Measurements from ENCODE around the gene TMEM232.

TMEM232 gene

DNA sequence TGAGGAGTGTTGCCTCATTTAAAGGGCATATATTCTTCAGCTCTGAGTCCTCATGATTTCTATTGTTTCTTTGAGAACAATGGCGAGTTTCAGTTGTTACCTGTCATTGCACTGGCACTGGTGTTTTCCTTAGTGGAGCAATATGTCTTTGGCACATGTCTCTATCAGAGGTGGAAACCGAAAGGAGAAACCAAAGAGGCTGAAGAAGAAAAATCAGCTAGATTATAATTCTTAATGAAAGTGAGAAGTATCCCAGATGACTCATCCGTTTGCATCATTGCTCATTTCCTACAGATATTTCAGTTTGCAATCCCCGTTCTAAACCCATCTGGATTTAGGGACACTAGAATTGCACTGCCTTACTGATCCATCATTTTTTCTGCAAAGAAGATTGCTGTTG is 324.6 kb downstream of the TMEM232 start:
- DNase-seq (ENCODE audit: low read depth): no peak

DNA sequence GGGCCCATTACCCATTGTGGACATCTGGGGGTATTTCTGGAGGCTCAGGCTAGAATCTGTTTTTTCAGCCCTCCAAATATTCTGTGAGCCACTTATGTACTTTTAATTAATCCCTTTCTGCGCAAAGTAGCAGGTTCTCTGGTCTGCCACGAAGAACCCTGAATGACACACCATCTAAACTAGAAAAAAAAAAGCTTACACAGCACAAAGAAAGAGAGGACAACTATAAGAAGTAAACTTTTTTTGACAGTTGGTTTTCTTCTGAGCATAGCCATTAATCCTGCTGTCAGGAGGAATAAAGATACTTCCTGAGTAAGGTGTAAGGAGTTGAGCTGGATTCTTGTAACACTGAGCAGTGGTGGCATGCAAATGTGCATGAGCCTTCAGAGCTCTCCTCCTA is 327.5 kb downstream of the TMEM232 start:
- no peak for DNase-seq (ENCODE audit: low read depth)

DNA sequence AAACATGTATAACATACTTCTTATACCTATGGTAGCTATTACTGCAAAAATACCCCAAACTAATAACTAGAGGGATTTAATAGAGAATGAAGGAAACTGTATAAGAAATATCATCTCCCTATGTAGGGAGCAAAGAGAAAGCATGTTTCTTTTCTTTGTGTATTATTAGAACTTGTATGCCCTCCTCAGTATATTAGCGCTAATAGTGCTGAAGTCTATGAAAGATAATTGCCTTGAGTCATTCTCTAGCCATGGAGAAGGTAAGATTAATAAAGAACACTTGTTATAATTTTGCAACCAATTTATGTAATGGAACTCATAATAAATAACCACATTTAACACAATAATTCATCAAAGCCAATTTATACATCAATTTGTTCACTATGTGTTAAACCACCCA is 329.2 kb downstream of the TMEM232 start:
- DNase-seq (ENCODE audit: low read depth): no peak

DNA sequence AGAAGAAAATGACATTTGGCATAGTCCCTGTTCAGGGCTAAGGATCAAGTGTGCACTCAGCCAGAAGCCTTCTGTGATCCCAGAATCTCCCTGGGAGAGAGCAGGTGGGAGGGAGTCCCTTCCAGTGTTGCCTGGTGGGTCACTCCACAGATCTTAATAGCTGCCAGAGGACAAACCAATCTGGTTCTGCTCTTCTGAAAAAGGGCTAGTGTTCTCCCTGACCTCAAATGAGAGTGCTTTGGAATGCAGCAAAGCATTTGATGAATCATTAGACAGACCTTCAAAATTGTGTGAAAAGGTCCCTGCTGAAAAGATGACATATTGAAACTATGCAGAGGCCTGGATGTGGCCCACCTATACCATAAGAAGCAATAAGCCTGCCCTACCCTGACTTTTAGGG is 339.7 kb downstream of the TMEM232 start:
- no peak for DNase-seq (ENCODE audit: low read depth)

DNA sequence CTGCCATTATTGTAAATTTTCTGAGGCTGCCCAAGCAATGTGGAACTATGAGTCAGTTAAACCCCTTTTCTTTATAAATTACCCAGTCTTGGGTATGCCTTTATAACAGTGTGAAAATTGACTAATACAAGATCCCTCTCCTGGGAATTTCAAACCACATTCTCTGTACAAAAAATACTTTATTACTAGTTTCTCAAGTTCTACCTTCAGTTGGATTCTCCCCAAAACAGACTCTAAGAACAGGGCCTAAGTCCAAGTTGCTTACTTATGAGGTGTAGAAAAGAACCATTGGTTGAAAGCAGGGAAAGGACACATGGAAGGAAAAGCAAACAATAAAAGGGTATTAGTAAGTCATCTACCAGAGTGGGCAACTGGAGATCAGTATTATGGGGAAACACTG is 343.2 kb downstream of the TMEM232 start:
- no peak for DNase-seq (ENCODE audit: low read depth)

DNA sequence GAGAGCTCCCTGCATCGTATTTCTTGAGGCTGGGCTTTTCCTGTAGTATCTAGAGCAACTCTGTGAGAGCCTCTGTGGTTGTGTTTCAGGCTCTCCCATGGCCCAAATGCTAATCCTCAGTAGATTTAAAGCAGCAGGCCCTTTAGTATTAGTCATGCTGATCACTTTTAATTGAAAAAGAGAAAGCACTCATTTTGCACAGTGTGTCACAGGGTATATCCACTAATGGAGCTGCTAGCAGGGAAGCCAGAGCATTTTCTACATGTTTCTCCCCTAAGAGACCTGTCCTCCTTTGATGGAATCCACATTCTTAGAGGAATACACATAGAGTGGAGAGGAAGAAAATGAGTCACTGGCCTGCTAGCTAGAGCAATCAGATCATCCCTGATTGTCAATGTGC is 348.5 kb downstream of the TMEM232 start:
- no peak for DNase-seq (ENCODE audit: low read depth)

DNA sequence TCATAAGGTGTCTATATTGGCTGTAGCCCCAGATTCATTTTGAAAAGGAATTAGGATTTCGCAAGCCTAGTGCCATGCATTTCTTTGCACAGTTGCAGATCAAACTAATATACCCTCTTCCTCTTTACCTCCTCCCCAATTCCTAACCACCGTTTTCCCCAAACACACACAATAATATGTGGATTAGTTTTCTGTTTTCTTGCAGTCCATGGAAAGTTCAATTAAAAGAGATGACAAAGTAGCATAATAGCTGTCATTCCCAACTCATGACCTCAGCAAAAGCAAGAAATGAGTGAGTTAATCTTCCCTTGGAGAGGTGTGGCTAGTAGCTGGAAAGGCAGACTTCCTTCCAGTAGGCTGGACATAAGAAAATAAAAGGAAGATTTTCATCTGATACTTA is 349.1 kb downstream of the TMEM232 start:
- no peak for DNase-seq (ENCODE audit: low read depth)

DNA sequence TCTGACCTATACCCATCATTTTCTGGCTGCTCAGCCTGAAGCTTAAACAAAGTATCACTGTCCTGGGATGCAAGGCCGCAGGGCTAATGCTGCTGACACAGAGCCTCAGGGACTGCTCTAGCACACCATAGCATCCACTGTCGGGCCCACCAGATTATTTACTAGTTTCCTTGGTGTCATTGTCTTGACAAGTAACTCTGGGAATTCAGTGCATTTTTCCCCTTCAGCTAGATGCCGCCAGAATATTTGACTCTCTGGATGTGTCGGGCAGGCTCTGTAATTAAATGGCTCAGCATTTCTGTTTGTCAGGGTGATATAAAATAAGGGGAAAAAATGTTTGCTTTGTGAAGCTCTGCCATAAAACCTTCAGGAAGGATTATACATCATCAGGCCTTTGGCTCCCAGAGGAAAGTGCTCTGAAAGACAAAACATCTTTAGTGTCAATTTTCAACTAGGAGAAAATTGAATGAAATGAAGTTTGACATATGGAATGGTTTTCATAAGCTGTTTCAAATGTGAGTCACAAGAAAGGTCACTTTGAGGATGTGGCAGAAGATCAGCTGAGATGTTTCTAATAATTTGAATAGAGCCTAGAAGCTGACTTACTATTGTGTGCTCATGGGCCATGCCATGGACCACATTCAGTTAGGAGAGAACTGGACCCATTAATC is 350.1 kb downstream of the TMEM232 start:
- DNase-seq (ENCODE audit: low read depth): no peak

DNA sequence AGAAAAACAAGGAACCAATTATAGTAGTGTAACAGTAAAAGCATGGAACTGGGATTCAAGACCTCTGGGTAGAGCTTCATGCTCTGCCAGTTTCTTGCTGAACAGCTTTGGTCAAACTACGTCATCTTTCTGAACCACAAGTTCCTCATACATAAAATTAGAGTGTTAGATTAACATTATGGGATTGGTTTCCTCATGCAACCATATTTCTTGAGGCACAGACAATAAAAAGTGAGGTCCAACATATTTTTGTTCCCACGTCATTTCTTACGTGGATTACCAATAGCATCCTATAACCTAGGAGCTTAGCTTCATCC is 354.8 kb downstream of the TMEM232 start:
- no peak for DNase-seq (ENCODE audit: low read depth)

DNA sequence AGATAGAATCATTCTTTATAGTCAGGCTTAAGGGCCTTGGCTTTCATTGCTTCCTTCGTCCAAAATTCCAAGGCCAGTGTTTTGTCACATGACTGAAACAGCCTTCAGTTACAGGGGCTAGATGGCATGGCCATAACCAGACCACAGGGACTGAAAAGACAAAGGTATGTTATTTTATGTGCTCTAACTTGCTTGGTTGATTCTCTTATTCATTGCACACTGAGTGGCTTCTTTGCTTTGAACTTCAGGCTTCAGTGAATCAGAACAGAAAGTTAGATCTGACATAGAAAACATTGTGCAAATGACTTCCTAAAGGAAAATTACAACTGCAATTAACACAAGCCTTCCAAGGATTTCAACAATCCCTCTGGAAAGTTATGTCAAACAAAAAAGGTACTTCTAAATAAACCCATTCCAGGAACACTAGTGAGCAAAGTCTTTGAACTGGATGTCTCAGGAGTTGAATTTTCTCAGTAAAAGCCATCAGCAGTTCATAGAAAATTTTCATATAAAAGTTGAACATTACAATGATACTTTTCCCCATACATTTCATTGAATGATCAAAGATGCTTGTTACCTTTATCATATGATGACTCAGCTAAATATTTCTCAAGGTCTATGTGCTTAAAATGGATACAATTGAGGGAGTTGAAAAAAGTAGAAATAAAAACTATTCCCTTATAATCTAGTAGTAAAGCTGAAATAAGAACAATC is 355.3 kb downstream of the TMEM232 start:
- DNase-seq (ENCODE audit: low read depth): no peak

Data from activated T-helper 9 cell treated with anti-CD3 and anti-CD28 coated beads, Interleukin-2, amount 50 U/mL, for 16 hours (primary cell).